K562 (cell line): ENCODE data around the gene GLIS2.

ENCODE experiments used
- CTCF ChIP-seq, 3 experiments: IDR thresholded peaks in 2 of 3; conservative IDR thresholded peaks in 1 of 3; 2 replicates each; pipeline ENCODE4 v1.5.1; 2011 to 2012; ENCODE audit warnings: low read length in 3 of 3, mild to moderate bottlenecking in 3 of 3, control low read depth in 2 of 3, improper control_type of control experiment in 1 of 3, inconsistent platforms in 1 of 3, low read depth in 1 of 3, mixed read lengths in 1 of 3, moderate library complexity in 1 of 3; ENCODE audit not compliant: insufficient read depth in 2 of 3
- GTF2F1 ChIP-seq: IDR thresholded peaks from 2 replicates; pipeline ENCODE4 v1.6.1; 2011; ENCODE audit warnings: low read depth, low read length, improper control_type of control experiment
- RAD21 ChIP-seq, 2 experiments: fragments of 250-450 bp in 1 of 2; fragments of 450-650 bp in 1 of 2; sonication (Bioruptor Pico) in 1 of 2; formaldehyde crosslinking in 1 of 2; IDR thresholded peaks in 1 of 2; conservative IDR thresholded peaks in 1 of 2; 2 replicates each; pipeline versions ENCODE4 v1.4.0 to v1.8.0; 2020 to 2022; ENCODE audit warnings: mild to moderate bottlenecking in 2 of 2, moderate library complexity in 1 of 2
- TCF7 ChIP-seq: sonication (generic); IDR thresholded peaks from 2 replicates; pipeline ENCODE4 v1.6.1; 2016; ENCODE audit warnings: antibody characterized with exemption, borderline replicate concordance
- TRIM25 ChIP-seq: fragments of 450-650 bp; IDR thresholded peaks from 2 replicates; pipeline ENCODE4 v1.7.0; 2016; ENCODE audit warnings: borderline replicate concordance
- ZNF354B ChIP-seq: fragments of 250-450 bp; sonication (Bioruptor Pico); IDR thresholded peaks from 2 replicates; pipeline ENCODE4 v1.4.0; 2020

- TF ChIP-seq TRIM25 (no peak), TCF7 (no peak), CTCF (IDR thresholded peaks at IDR 0.05 in 2 of 3, conservative IDR thresholded peaks at IDR 0.05 in 1 of 3; ENCODE audit: insufficient read depth in 2 of 3, low read depth in 1 of 3, low read length in 3 of 3) (peak in 2 of 3 experiments; percentile 31 to 40; a peak in 2 of 6 replicates), GTF2F1 (no peak), RAD21 (CRISPR knock-in tag; conservative IDR thresholded peaks at IDR 0.05 in 1 of 2, IDR thresholded peaks at IDR 0.05 in 1 of 2) (0 out of 4 replicates have a peak, but pooled peaks of 1 of the 2 experiments have one; percentile 22), ZNF354B (no peak)
Observed at GRCh38 chr16:4290236-4290830, 25.5 kb upstream of the GLIS2 start.
